ENCODE measurements around the gene TOM1L2. TPM values are rescaled to one million over a fixed set of nuclear protein-coding genes. Genes with fewer than 3 reads are reported as not detected.

TOM1L2 gene
- total RNA-seq, 6 experiments from 2014 or later: 92.1 to 144 (median 101) TPM

DNA sequence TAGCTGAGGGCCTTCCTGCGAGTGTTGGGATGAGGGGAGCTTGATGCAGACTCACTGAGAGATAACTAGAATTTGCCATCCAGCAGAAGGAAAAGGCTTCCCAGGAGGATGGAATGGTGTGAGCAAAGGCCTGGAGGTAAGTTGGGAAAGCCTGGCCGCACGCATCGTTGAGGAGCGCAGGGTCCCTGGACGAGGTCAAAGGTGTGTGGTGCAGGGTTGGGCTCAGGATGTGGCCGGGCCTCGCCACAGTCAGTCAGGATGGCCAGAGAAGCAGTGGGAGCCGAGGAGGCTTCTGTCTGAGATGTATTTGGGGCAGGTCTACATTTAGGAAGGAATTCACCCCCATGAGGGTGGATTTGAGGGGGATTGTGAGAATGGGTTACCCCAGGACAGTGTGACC, 16.9 kb upstream of the TOM1L2 start:
- Mint-ChIP-seq H3K27ac (peak overlapping the region; percentile 43), H3K4me3 (no peak overlapping the region), H3K4me1 (ENCODE audit: low read depth) (peaks cover 28% of the 10 kb centered on the region), H3K36me3 (ENCODE audit: low read depth) (no peaks in the 10 kb centered on the region), H3K9me3 (no peaks in the 10 kb centered on the region), H3K27me3 (ENCODE audit: insufficient read depth) (no peaks in the 10 kb centered on the region; the same call in 1 of the 2 replicates)
- TF ChIP-seq, protein P1, sequence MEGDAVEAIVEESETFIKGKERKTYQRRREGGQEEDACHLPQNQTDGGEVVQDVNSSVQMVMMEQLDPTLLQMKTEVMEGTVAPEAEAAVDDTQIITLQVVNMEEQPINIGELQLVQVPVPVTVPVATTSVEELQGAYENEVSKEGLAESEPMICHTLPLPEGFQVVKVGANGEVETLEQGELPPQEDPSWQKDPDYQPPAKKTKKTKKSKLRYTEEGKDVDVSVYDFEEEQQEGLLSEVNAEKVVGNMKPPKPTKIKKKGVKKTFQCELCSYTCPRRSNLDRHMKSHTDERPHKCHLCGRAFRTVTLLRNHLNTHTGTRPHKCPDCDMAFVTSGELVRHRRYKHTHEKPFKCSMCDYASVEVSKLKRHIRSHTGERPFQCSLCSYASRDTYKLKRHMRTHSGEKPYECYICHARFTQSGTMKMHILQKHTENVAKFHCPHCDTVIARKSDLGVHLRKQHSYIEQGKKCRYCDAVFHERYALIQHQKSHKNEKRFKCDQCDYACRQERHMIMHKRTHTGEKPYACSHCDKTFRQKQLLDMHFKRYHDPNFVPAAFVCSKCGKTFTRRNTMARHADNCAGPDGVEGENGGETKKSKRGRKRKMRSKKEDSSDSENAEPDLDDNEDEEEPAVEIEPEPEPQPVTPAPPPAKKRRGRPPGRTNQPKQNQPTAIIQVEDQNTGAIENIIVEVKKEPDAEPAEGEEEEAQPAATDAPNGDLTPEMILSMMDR (IDR thresholded peaks at IDR 0.05): no peak
- no peak for DNase-seq

DNA sequence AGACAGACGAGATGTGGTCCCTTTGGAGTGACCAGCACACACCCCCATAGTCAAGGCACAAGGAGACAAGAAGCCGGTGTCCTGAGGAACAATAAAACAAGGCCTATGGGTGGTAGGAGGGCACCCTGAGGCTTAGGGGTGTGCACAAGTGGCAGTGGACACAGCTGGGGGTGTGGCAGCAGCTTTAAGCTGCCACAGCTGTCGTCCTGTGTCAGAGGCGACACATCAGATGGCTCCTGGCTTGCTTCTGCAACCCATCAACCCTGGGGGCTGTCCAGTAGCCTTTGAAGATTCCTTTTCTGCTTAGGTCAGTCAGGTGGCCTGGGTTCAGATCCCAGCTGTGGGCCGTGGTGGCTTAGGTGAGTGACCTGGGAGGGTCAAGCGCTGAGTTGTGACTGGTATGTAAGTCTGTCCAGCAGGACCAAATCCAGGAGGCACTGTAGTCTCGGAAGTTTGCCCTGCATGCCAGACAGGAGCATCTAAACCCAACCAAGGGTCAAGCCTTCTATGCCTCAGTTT, 16.3 kb upstream of the TOM1L2 start:
- DNase-seq: no peak
- no peaks in the 10 kb centered on the region; the same call in 1 of the 2 replicates for H3K27me3 Mint-ChIP-seq (ENCODE audit: insufficient read depth)
- no peaks in the 10 kb centered on the region for H3K9me3 Mint-ChIP-seq
- H3K4me3 Mint-ChIP-seq: no peak overlapping the region
- TF ChIP-seq, protein P1 (IDR thresholded peaks at IDR 0.05): no peak
- H3K27ac Mint-ChIP-seq: no peak overlapping the region
- H3K4me1 Mint-ChIP-seq (ENCODE audit: low read depth): peaks cover 26% of the 10 kb centered on the region
- H3K36me3 Mint-ChIP-seq (ENCODE audit: low read depth): no peaks in the 10 kb centered on the region

DNA sequence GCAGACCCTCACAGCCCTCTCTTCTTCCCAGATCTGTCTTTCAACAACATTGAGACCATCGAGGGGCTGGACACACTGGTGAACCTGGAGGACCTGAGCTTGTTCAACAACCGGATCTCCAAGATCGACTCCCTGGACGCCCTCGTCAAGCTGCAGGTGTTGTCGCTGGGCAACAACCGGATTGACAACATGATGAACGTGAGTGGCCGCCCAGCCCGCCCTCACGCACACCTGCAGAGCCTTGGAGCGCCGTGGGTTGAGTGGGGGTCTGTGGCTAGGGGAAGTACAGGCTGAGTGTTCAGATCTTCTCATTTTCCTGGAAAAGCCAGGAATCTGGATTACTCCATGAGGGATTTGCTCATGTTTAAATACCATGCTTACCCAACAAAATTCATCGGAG, 15.7 kb upstream of the TOM1L2 start:
- DNase-seq: no peak
- H3K4me1 Mint-ChIP-seq (ENCODE audit: low read depth): peaks cover 20% of the 10 kb centered on the region
- no peak overlapping the region for H3K4me3 Mint-ChIP-seq
- no peak overlapping the region for H3K27ac Mint-ChIP-seq
- no peaks in the 10 kb centered on the region for H3K9me3 Mint-ChIP-seq
- no peaks in the 10 kb centered on the region for H3K36me3 Mint-ChIP-seq (ENCODE audit: low read depth)
- no peaks in the 10 kb centered on the region; the same call in 1 of the 2 replicates for H3K27me3 Mint-ChIP-seq (ENCODE audit: insufficient read depth)
- TF ChIP-seq, protein P1 (IDR thresholded peaks at IDR 0.05): no peak

DNA sequence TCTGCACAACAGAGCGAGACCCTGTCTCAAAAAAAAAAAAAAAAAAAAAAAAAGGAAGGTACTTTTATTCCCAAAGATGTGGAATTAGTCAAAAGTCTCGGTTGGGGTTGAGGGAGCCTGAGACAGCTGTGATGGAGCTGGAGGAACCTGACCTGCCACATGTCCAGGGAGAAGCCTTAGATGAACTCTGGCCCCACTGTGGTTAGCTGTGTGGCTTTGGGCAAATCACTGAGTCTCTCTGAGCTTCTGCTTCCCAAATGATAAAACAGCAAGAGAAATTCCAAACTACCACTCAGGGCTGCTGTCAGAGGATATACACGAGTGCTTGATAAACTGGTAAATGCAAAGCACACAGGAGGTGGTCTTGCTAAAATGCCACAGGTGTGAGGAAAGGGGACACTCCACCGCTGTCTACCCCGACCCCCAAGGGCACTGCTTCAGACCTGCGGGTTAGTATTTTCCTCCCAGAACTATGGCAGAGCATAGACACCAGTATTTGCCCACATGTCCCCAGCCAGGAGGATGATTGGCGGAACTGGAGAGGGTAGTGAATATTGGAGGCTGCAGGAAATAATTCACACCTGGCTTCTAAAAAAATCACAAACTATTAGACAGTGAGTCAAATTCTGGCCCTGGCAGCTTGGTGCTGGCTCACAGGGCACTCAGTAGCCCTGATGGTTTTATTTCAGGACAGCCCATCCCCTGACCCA, 15.1 kb upstream of the TOM1L2 start:
- H3K9me3 Mint-ChIP-seq: no peaks in the 10 kb centered on the region
- no peak overlapping the region for H3K27ac Mint-ChIP-seq
- no peaks in the 10 kb centered on the region for H3K36me3 Mint-ChIP-seq (ENCODE audit: low read depth)
- no peaks in the 10 kb centered on the region; the same call in 1 of the 2 replicates for H3K27me3 Mint-ChIP-seq (ENCODE audit: insufficient read depth)
- TF ChIP-seq, protein P1 (IDR thresholded peaks at IDR 0.05): no peak
- peaks cover 14% of the 10 kb centered on the region for H3K4me1 Mint-ChIP-seq (ENCODE audit: low read depth)
- H3K4me3 Mint-ChIP-seq: no peak overlapping the region
- no peak for DNase-seq

DNA sequence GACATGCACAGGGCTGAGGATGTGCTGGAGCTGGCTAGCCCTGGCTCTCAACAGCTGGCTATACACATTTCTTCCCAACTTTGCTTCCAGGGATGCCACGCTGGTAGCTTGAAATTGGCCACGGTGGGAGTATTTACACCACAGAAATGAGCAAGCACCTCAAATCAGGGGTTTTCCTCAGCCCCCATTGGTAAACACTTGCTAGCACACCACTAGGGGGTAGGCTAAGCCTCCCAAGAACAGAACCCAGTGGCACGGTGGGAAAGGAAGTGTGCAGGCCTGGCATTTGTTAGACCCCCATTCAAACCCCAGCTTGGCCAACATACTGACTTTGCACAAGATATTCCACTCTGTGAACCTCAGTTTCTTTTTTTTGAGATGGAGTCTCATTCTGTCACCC, 13.4 kb upstream of the TOM1L2 start:
- Mint-ChIP-seq H3K4me1 (ENCODE audit: low read depth) (peaks cover 8% of the 10 kb centered on the region), H3K27ac (no peak overlapping the region), H3K36me3 (ENCODE audit: low read depth) (no peaks in the 10 kb centered on the region), H3K4me3 (no peak overlapping the region), H3K27me3 (ENCODE audit: insufficient read depth) (no peaks in the 10 kb centered on the region; the same call in 1 of the 2 replicates), H3K9me3 (no peaks in the 10 kb centered on the region)
- TF ChIP-seq, protein P1 (IDR thresholded peaks at IDR 0.05): peak; percentile 70
- no peak for DNase-seq
